Measurements from ENCODE around the gene PMEL.

The PMEL gene

DNA sequence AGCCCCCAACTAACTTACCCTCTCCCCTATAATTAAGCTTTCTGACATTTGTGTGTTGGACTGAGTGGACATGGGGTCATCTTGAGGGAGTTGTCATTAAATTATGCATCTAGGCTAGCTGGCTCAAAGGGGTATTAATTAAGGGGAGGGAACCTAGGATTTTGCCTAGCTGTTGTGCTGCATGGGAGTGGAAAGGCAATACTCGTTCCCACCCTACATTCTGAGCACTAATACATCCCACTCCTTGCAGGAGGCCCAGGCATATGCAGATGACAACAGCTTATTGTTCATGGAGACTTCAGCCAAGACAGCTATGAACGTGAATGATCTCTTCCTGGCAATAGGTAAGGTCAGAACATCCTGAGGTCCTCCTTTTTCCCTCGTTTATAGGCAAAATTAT lies 25.3 kb upstream of the PMEL start:
- TF ChIP-seq GATA3 (IDR thresholded peaks at IDR 0.05; ENCODE audit: low read depth, low read length) (no peak), GATA2 (IDR thresholded peaks at IDR 0.05; ENCODE audit: low read depth, low read length) (no peak)

DNA sequence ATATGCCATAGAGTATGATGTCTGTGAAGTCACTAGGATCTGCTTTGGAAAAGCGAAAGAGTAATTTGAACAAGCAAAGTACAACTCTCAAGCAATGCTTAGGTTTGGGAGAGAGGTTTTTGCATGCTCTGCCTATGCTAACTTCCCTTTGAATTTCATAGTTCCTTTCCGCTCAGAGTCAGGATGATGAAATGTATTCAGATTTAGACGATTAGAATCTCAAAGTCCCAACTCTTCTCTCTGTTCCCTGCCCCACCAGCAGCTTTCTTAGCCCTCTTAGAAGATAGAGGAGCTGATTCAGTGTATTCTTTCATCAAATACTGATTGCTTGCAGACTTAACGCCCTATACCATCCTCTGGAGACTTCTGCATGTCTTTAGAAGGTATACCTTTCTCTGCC lies 19.5 kb upstream of the PMEL start:
- TF ChIP-seq GATA3 (IDR thresholded peaks at IDR 0.05; ENCODE audit: low read depth, low read length), result no peak
- TF ChIP-seq GATA2 (IDR thresholded peaks at IDR 0.05; ENCODE audit: low read depth, low read length), result no peak

DNA sequence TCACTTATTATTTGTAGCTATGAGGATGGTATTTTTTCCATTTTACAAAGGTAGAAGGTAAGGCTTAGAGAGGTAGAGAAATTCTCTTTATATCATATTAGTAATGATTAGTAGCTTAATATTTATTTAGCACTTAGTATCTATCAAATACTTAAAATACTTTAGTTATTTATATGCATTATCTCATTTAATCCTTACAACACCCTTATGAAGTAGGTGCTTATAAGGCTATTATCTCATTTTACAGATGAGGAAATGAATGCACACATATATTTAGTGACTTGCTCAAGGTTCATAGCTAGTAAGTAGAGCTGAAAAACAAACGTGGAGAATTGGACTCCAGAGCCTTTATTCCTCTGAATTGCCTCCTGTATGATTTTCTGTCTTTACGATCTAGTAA lies 19.0 kb upstream of the PMEL start:
- TF ChIP-seq GATA3 (IDR thresholded peaks at IDR 0.05; ENCODE audit: low read depth, low read length), result no peak
- TF ChIP-seq GATA2 (IDR thresholded peaks at IDR 0.05; ENCODE audit: low read depth, low read length), result no peak

DNA sequence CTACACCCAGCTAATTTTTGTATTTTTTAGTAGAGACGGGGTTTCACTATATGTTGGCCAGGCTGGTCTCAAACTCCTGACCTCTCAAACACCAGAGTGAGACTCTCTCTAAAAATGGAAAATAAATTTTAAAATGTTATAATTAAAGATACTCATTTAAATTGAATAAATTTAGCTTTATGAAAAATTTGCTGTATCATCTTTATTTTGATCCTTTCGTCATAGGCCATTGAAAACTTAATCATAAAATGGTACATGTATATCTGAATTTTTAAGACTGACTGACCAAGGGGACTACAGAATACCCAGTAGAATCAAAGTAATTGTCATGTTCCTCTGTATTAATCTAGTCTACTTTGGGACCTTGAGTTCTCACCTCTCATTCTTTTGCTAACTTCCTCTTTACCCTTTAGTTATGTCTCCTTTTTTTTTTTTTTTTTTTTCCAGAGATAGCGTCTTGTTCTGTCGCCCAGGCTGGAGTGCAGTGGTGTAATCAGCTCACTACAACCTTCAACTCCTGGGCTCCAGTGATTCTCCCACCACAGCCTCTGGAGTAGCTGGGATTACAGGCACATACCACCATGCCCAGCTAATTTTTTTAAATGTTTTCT lies 17.5 kb upstream of the PMEL start:
- TF ChIP-seq GATA3 (IDR thresholded peaks at IDR 0.05; ENCODE audit: low read depth, low read length), result no peak
- TF ChIP-seq GATA2 (IDR thresholded peaks at IDR 0.05; ENCODE audit: low read depth, low read length), result no peak

DNA sequence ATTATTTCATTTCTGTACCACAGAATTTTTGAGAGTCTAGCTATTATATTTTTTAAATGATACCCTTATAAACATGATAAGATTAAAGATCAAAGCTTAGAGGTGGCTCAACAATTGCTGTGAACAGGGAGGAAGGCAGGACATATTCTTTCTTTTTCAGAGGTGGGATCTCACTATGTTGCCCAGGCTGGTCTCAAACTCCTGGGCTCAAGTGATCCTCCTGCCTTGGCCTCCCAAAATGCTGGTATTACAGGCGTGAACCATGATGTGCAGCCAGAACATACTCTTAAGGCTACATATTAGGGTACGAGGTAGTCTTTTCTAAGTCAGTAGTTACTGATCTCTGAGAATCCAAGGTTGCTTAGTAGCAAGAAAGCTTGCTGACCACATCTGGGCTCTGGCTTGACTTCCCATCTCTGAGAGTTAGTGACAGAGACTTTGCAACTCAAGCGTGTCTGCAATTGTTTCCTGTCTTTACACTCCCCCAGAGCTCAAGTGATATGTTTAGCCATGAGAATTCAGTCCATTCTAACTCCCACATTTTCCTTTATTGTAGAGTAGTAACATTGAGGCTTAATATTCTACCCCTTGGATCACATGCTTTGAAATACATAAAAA lies 16.6 kb upstream of the PMEL start:
- TF ChIP-seq GATA2 (IDR thresholded peaks at IDR 0.05; ENCODE audit: low read depth, low read length) (no peak), GATA3 (IDR thresholded peaks at IDR 0.05; ENCODE audit: low read depth, low read length) (no peak)

DNA sequence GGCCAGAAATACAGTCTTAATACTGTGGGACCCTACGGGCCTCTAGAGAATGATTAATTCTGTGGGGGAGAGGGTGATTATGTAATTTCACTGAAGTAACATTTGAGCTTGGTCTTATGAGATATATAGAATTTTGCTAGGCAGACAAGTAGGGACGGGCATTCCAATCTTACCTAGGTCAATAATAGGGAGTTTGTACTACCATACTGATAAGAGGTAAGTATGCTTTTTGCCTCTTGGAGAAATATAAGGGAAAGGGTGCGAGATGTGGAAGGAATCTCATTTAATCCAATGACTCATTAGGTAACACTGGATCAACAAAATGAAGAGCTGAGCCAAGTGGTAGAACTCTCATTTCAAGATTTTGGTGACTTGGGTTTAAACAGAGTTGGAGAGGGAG lies 13.2 kb upstream of the PMEL start:
- no peak for TF ChIP-seq GATA3 (IDR thresholded peaks at IDR 0.05; ENCODE audit: low read depth, low read length)
- TF ChIP-seq GATA2 (IDR thresholded peaks at IDR 0.05; ENCODE audit: low read depth, low read length), result no peak

DNA sequence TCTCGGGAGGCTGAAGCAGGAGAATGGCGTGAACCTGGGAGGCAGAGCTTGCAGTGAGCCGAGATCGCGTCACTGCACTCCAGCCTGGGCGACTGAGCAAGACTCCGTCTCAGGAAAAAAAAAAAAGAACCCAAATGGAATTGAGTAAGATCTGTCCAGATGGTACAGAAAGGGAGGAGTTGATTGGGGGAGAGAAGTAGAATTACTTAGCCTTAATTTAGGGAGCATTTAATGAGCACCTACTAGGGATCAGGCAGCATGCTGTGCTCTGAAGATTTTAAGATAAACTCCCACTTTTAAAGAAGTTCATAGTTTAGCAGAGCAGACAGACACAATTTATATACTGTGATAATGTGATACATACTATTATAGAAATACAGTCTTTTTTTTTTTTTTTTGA lies 12.6 kb upstream of the PMEL start:
- TF ChIP-seq GATA2 (IDR thresholded peaks at IDR 0.05; ENCODE audit: low read depth, low read length) (no peak), GATA3 (IDR thresholded peaks at IDR 0.05; ENCODE audit: low read depth, low read length) (no peak)

DNA sequence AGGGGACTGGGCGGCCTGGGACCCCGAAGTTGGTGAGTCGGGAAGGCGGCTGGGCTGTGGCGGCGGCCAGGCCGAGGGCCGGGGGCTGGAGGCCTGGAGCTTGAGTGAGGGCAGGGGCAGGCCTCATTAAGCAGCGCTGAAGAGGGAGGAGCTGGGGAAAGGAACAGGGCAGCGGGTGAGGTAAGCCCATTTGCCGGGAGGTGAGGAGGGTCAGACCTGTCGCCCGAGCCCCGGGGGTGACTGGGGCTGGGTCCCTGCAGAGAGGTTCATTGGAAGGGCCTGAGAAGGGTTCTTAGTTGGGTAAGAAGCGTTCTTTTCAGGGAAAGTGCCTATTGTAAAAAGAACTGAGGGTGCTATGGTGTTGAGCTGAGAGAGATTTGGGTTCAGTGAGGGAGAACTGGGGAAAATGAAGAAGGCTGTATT lies 8.5 kb upstream of the PMEL start:
- TF ChIP-seq GATA2 (IDR thresholded peaks at IDR 0.05; ENCODE audit: low read depth, low read length), result no peak
- TF ChIP-seq GATA3 (IDR thresholded peaks at IDR 0.05; ENCODE audit: low read depth, low read length), result no peak

DNA sequence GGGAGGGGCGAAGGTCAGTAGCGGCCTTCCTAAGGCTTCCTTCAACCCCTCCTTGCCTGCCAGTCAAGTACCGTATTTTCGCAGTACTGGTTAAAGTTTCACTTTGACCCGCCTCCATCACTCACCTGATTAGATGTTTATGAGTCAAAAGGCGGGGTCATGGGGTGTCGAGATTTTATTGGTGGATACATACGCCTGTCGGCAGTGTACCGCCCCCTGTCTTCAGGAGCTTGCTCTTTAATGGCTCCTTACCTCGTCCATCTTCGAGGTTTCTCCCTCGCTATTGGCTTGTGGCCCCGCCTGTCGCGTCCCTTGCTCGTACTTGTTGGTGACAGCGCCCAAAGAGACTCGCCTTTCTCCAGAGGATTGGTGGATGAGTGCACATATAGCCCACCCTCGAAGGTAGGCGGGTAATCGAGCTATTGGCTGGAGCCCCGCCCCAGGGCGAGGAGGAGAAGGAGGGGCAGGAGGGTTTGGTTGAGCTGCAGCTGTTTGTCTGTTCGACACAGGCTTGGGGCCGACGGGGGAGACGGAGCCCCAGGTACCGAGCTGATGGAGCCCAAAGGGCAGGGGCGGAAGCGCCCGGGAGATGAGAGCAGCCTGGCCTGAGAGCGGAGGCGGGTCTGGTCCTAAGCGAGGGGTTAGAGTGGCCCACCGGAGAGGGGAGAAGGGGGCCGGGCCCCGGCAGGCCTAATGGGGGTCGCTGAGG lies 7.9 kb upstream of the PMEL start, which contains the start of gene RAB5B:
TSS of gene RAB5B (plus strand) at position 480 of the 709 bp plus-strand sequence. CDS start 12,883 bp downstream, outside the sequence.
- TF ChIP-seq GATA2 (IDR thresholded peaks at IDR 0.05; ENCODE audit: low read depth, low read length) (no peak), GATA3 (IDR thresholded peaks at IDR 0.05; ENCODE audit: low read depth, low read length) (no peak)

DNA sequence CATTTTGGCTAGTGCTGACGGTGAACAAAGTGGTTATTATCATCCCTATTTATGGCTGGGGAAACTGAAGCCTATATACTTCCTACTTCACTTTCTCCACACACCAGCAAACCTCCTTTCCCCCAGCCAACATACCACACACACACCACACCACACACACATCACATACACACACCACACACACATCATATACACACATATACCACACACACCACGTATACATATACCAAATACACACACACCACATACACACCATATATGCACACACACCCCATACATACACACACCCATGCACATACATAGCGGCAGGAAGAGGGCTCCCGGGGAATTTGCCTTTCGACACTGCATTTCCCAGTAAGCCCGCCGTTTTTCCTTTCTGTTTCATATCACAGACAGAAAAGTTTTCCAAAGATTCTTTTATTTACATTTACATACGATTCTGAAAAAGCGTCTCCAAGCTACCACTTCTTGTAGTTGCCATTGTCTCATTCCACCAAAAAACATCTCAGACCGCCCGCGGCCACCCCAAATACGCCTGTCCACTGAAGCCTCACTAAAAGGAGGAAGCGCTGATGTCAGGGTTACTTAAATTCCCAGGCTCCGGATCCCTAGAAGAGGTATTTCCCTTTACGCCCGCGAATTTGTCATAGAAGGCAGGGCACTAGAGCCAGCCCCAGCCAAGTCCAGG lies 7.2 kb upstream of the PMEL start:
- TF ChIP-seq GATA2 (IDR thresholded peaks at IDR 0.05; ENCODE audit: low read depth, low read length) (no peak), GATA3 (IDR thresholded peaks at IDR 0.05; ENCODE audit: low read depth, low read length) (no peak)

DNA sequence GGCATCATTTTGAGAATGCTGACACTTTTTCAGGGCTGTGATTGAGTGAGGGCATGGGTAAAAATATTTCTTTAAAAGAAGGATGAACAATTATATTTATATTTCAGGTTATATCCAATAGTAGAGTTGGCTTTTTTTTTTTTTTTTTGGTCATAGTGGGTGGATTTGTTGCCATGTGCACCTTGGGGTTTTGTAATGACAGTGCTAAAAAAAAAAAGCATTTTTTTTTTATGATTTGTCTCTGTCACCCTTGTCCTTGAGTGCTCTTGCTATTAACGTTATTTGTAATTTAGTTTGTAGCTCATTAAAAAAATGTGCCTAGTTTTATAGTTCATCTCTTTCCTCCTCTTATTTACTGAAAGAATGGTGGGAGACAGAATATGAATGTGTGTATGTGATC lies 6.6 kb upstream of the PMEL start:
- TF ChIP-seq GATA3 (IDR thresholded peaks at IDR 0.05; ENCODE audit: low read depth, low read length), result no peak
- TF ChIP-seq GATA2 (IDR thresholded peaks at IDR 0.05; ENCODE audit: low read depth, low read length), result no peak

DNA sequence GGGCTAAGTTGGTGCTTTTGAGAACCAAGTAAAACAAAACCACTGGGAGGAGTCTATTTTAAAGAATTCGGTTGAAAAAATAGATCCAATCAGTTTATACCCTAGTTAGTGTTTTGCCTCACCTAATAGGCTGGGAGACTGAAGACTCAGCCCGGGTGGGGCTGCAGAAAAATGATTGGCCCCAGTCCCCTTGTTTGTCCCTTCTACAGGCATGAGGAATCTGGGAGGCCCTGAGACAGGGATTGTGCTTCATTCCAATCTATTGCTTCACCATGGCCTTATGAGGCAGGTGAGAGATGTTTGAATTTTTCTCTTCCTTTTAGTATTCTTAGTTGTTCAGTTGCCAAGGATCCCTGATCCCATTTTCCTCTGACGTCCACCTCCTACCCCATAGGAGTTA lies 6.2 kb upstream of the PMEL start:
- TF ChIP-seq GATA2 (IDR thresholded peaks at IDR 0.05; ENCODE audit: low read depth, low read length) (no peak), GATA3 (IDR thresholded peaks at IDR 0.05; ENCODE audit: low read depth, low read length) (no peak)

DNA sequence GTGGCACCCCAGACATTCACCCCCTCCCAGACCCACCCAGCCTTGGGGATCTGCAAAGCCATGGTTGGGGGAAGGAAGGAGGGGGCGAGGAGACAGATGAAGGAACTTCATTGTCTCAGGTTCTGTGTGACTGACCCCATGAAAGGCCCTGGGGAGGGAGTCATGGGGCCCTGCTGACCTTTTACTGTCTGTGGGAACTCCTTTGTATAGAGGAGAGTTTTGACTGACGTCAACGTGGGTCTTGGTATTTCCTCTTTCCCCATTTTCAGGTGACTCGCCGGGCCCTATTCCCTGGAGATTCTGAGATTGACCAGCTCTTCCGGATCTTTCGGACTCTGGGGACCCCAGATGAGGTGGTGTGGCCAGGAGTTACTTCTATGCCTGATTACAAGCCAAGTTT lies 4.9 kb upstream of the PMEL start:
- no peak for TF ChIP-seq GATA2 (IDR thresholded peaks at IDR 0.05; ENCODE audit: low read depth, low read length)
- no peak for TF ChIP-seq GATA3 (IDR thresholded peaks at IDR 0.05; ENCODE audit: low read depth, low read length)

DNA sequence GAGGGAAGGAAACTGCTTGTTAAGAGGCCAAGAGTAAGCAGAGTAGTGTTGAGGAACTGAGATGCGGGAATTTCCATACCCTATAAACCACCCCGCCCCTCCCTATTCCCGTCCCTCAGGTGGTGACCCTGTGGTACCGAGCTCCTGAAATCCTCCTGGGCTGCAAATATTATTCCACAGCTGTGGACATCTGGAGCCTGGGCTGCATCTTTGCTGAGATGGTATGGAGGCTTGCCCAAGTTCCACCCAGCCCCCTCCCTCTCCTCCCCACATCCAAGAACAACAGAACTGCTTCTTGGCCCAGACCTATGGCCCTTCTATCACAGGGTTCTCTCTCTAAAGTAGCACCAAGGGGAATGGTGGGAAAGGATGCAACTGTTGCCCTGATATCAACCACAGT lies 3.5 kb upstream of the PMEL start:
- no peak for TF ChIP-seq GATA2 (IDR thresholded peaks at IDR 0.05; ENCODE audit: low read depth, low read length)
- no peak for TF ChIP-seq GATA3 (IDR thresholded peaks at IDR 0.05; ENCODE audit: low read depth, low read length)
